ENCODE results near the gene NAV3.

The NAV3 gene

DNA sequence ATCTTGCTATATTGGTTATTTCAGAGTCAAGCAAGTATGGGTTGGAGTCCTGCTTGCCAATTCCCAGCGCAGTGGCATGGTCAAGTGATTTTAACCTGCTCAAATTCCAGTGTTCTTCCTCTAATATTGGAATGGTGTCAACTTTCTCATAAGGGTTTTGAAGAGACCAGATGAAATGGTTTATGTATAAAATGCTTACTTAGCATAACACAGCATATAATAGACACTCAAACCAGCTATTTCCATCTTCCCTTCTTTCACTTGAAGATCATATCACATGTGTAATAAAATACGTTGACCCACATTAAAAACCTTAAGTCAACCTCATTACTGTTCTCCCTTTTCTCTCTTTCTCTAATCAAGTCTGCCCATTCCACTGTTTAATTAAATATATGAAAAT lies 144.0 kb downstream of the NAV3 start:
- POLR2A ChIA-PET: no interaction called here
- no peak for DNase-seq (ENCODE audit: low read depth, low spot score)
- TF ChIP-seq, protein P1, sequence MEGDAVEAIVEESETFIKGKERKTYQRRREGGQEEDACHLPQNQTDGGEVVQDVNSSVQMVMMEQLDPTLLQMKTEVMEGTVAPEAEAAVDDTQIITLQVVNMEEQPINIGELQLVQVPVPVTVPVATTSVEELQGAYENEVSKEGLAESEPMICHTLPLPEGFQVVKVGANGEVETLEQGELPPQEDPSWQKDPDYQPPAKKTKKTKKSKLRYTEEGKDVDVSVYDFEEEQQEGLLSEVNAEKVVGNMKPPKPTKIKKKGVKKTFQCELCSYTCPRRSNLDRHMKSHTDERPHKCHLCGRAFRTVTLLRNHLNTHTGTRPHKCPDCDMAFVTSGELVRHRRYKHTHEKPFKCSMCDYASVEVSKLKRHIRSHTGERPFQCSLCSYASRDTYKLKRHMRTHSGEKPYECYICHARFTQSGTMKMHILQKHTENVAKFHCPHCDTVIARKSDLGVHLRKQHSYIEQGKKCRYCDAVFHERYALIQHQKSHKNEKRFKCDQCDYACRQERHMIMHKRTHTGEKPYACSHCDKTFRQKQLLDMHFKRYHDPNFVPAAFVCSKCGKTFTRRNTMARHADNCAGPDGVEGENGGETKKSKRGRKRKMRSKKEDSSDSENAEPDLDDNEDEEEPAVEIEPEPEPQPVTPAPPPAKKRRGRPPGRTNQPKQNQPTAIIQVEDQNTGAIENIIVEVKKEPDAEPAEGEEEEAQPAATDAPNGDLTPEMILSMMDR (IDR thresholded peaks at IDR 0.05; ENCODE audit: insufficient read depth, low read length, missing control alignments): no peak
- CTCF ChIA-PET: no interaction called here
- H3K4me3 ChIP-seq (ENCODE audit: low read depth, low read length): no peak overlapping the region

DNA sequence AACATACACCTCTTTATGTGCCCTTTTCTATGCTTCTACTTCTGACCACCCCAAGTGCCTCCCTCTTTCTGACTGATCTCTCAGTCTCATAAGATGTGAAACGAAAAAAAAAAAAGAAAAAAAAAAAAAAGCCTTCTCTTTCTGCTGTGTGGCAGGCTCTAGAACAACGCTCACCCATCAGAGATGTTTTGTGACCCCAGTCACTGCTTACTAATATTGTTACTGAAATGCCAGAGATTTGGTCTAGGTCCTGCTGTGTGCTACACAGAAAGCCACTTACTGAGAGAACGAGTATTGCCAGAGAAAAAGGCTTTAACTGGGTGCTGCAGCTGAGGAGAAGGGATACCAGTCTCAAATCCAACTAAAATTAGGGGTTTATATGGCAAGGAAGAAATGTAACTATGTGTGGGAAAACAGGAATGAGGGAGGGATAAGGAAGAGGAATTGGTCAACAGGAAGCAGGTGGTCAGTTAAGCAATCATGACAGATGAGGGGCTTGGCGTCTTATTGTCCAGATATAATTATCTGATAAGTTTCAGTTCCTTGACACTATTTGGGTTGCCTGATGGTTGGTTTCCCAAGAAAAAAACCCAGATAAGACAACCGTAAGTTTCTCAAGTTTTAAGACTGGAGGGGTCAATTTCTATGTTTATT lies 149.0 kb downstream of the NAV3 start:
- POLR2A ChIA-PET: interaction anchor here (0.7 kb wide), 1 partner anchor 22 kb away, joined by 4 read pairs; no protein-coding TSS in a partner anchor

DNA sequence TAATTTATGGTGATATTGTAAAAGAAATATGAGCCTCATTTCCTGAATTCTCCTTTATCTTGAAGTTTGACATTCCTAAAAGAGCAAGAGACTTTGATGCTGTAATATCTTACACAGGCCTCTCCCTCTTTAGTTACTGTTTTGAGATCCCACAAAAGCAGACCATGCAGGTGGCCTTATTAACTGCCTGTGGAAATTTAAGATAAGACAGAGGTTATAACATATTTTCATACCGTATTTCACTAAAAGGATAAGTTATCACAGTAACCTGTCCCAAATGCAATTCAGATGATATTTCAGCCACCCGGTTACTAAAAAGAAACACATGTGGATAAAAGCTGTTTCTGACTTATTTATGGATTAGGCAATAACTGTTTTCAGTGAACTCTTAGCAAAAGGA lies 150.1 kb downstream of the NAV3 start:
- DNase-seq (ENCODE audit: low read depth, low spot score): no peak
- no peak overlapping the region for H3K4me3 ChIP-seq (ENCODE audit: low read depth, low read length)
- CTCF ChIA-PET: no interaction called here
- TF ChIP-seq, protein P1 (IDR thresholded peaks at IDR 0.05; ENCODE audit: insufficient read depth, low read length, missing control alignments): no peak
- POLR2A ChIA-PET: no interaction called here

More for the DNA sequence above, 149.0 kb downstream of the NAV3 start:
- TF ChIP-seq, protein P1 (IDR thresholded peaks at IDR 0.05; ENCODE audit: insufficient read depth, low read length, missing control alignments): no peak
- CTCF ChIA-PET: no interaction called here
- H3K4me3 ChIP-seq (ENCODE audit: low read depth, low read length): no peak overlapping the region
- no peak for DNase-seq (ENCODE audit: low read depth, low spot score)

DNA sequence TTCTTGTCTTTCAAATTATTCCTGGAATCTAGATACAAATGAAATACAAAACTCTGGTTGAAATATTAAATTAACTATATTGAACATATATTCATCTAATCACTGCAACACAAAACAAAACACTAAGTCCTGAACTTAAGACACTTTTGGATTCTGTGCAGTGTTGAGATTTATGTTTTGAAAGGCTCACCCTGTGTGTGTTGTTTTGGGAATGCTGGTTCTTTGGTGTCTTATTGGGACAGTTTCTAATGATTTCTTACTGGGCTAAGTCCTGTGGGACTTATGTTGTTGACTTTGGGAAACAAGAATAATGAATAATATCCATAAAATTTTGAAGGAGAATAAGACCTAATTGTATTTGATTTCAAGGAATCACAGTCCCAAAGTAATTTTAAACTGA lies 153.2 kb downstream of the NAV3 start:
- ChIA-PET POLR2A (no interaction called here), CTCF (interaction anchor here (1.3 kb wide), 1 partner anchor 14 kb away, joined by 4 read pairs; no protein-coding TSS in a partner anchor)
- no peak for DNase-seq (ENCODE audit: low read depth, low spot score)
- TF ChIP-seq, protein P1 (IDR thresholded peaks at IDR 0.05; ENCODE audit: insufficient read depth, low read length, missing control alignments): no peak
- no peak overlapping the region for H3K4me3 ChIP-seq (ENCODE audit: low read depth, low read length)

DNA sequence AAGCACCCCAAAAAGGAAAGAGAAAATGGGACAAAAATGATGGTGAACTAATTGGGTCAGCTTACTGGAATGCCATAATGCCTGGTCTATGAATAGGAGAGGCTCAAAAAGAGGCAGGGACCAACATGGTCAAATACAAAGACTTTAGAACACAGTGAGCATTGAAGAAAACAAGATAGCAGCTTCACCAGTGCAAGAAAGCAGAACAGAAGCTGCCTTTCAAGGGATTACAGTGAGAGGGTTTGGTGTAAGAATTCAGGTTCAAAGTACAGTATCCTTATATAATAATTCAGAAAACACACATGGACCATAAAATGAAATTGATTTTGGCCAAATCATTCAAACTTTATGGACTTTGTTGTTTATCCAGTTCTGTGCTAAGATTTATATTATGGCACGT lies 162.1 kb downstream of the NAV3 start:
- no peak for DNase-seq (ENCODE audit: low read depth, low spot score)
- TF ChIP-seq, protein P1 (IDR thresholded peaks at IDR 0.05; ENCODE audit: insufficient read depth, low read length, missing control alignments): no peak
- CTCF ChIA-PET: no interaction called here
- H3K4me3 ChIP-seq (ENCODE audit: low read depth, low read length): no peak overlapping the region
- POLR2A ChIA-PET: no interaction called here

GRCh38 chr12:77993658-77994057 lies 163.0 kb downstream of the NAV3 start:
- TF ChIP-seq, protein P1 (IDR thresholded peaks at IDR 0.05; ENCODE audit: insufficient read depth, low read length, missing control alignments): no peak
- no peak overlapping the region for H3K4me3 ChIP-seq (ENCODE audit: low read depth, low read length)
- no peak for DNase-seq (ENCODE audit: low read depth, low spot score)
- POLR2A ChIA-PET: no interaction called here
- CTCF ChIA-PET: no interaction called here
